ENCODE measurements around the gene CHD5. TPM values are rescaled to one million over a fixed set of nuclear protein-coding genes. Genes with fewer than 3 reads are reported as not detected.

CHD5 gene
- total RNA-seq, 1 experiment from 2014 or later: 0.07 TPM

- no peak for DNase-seq (ENCODE audit: low read depth)
Observed at GRCh38 chr1:6113116-6113515, 67.0 kb downstream of the CHD5 start.

GRCh38 chr1:6112690-6113005 is 67.5 kb downstream of the CHD5 start:
- no peak for DNase-seq (ENCODE audit: low read depth)

GRCh38 chr1:6111991-6112689 is 68.0 kb downstream of the CHD5 start:
- DNase-seq (ENCODE audit: low read depth): no peak

- peak; percentile 85 for DNase-seq (ENCODE audit: low read depth)
Observed at GRCh38 chr1:6111571-6111970, 68.5 kb downstream of the CHD5 start.

- DNase-seq (ENCODE audit: low read depth): no peak
Observed at GRCh38 chr1:6110326-6110725, 69.8 kb downstream of the CHD5 start.

- no peak for DNase-seq (ENCODE audit: low read depth)
Observed at GRCh38 chr1:6109688-6110087, 70.4 kb downstream of the CHD5 start.

- DNase-seq (ENCODE audit: low read depth): peak; percentile 62
Observed at GRCh38 chr1:6108937-6109614, 71.0 kb downstream of the CHD5 start.

GRCh38 chr1:6108476-6108875 is 71.6 kb downstream of the CHD5 start:
- DNase-seq (ENCODE audit: low read depth): no peak

- DNase-seq (ENCODE audit: low read depth): no peak
Observed at GRCh38 chr1:6107409-6108356, 72.4 kb downstream of the CHD5 start.

GRCh38 chr1:6106977-6107376 is 73.1 kb downstream of the CHD5 start:
- DNase-seq (ENCODE audit: low read depth): no peak

GRCh38 chr1:6106321-6106731 is 73.8 kb downstream of the CHD5 start:
- no peak for DNase-seq (ENCODE audit: low read depth)

GRCh38 chr1:6105763-6106162 is 74.4 kb downstream of the CHD5 start:
- DNase-seq (ENCODE audit: low read depth): no peak

GRCh38 chr1:6105218-6105679 is 74.9 kb downstream of the CHD5 start:
- peak; percentile 42 for DNase-seq (ENCODE audit: low read depth)

GRCh38 chr1:6104631-6105030 is 75.5 kb downstream of the CHD5 start:
- DNase-seq (ENCODE audit: low read depth): no peak

GRCh38 chr1:6103854-6104530 is 76.1 kb downstream of the CHD5 start:
- DNase-seq (ENCODE audit: low read depth): no peak

- DNase-seq (ENCODE audit: low read depth): no peak
Observed at GRCh38 chr1:6103111-6103853, 76.8 kb downstream of the CHD5 start.

- no peak for DNase-seq (ENCODE audit: low read depth)
Observed at GRCh38 chr1:6102532-6102845, 77.6 kb downstream of the CHD5 start.

GRCh38 chr1:6101826-6102531 is 78.1 kb downstream of the CHD5 start:
- DNase-seq (ENCODE audit: low read depth): no peak

GRCh38 chr1:6100861-6101783 is 79.0 kb downstream of the CHD5 start:
- DNase-seq (ENCODE audit: low read depth): no peak
